H1 (cell line): ENCODE results near the gene TRABD2B.

Experiments used
- CREB1 ChIP-seq: IDR thresholded peaks from 2 replicates; pipeline ENCODE4 v1.6.1; 2012; ENCODE audit warnings: inconsistent platforms
- GABPA ChIP-seq: IDR thresholded peaks from 2 replicates; pipeline ENCODE4 v1.6.1; 2011; ENCODE audit warnings: mild to moderate bottlenecking, low read length, moderate library complexity, borderline replicate concordance; ENCODE audit not compliant: insufficient read depth
- POLR2A ChIP-seq, 2 experiments: IDR thresholded peaks; 1 replicate in 1 of 2; 2 replicates in 1 of 2; pipeline ENCODE4 v1.6.1; 2011; ENCODE audit warnings: low read depth in 2 of 2, low read length in 2 of 2, mild to moderate bottlenecking in 2 of 2; ENCODE audit errors: control extremely low read depth in 1 of 2

GRCh38 chr1:47812904-47813514 lies 184.2 kb downstream of the TRABD2B start:
- TF ChIP-seq POLR2A (IDR thresholded peaks at IDR 0.05; ENCODE audit: control extremely low read depth in 1 of 2, low read depth in 2 of 2, low read length in 2 of 2), result no peak
- no peak for TF ChIP-seq CREB1
- TF ChIP-seq GABPA, result no peak
